SU-DHL-6 (cell line): Measurements from ENCODE around the gene PSMC3.

Experiments
- H2AFZ ChIP-seq: fragments of 200-600 bp; sonication (generic); 2 replicates; pipeline ENCODE4 v1.6.1; 2014; ENCODE audit warnings: low read depth, mild to moderate bottlenecking, moderate library complexity, mixed read lengths, antibody characterized with exemption, low read length; ENCODE audit not compliant: severe bottlenecking
- H3F3A ChIP-seq: fragments of 200-600 bp; shearing (Covaris generic); 2 replicates; pipeline ENCODE4 v1.6.0; 2016; ENCODE audit warnings: antibody characterized with exemption, mild to moderate bottlenecking; ENCODE audit not compliant: insufficient read depth
- H3K27ac ChIP-seq: fragments of 200-600 bp; sonication (generic); 2 replicates; pipeline ENCODE4 v1.5.1; 2016; ENCODE audit warnings: low read depth, mild to moderate bottlenecking, low read length, moderate library complexity, mixed read lengths
- H3K27me3 ChIP-seq: fragments of 200-600 bp; sonication (generic), shearing (Covaris generic); 2 replicates; pipeline ENCODE4 v1.6.0; 2014; ENCODE audit warnings: mild to moderate bottlenecking, low read length
- H3K36me3 ChIP-seq: fragments of 200-600 bp; sonication (generic); 2 replicates; pipeline ENCODE4 v1.6.1; 2014; ENCODE audit warnings: mild to moderate bottlenecking, low read length, mixed read lengths
- H3K4me2 ChIP-seq: fragments of 300-600, 200-600 bp; shearing (Covaris generic), sonication (generic); 2 replicates; pipeline ENCODE4 v1.6.0; 2014; ENCODE audit warnings: low read length, low read depth, mild to moderate bottlenecking; ENCODE audit not compliant: poor library complexity, severe bottlenecking
- H3K4me3 ChIP-seq: fragments of 200-600 bp; sonication (generic); 2 replicates; pipeline ENCODE4 v1.5.1; 2014; ENCODE audit warnings: antibody characterized with exemption, low read length, mild to moderate bottlenecking, mixed read lengths; ENCODE audit not compliant: insufficient read depth, poor library complexity, severe bottlenecking
- H3K79me2 ChIP-seq: fragments of 200-600 bp; sonication (generic); 2 replicates; pipeline ENCODE4 v1.6.1; 2014; ENCODE audit warnings: mild to moderate bottlenecking, low read length, moderate library complexity; ENCODE audit not compliant: insufficient read depth
- H3K9ac ChIP-seq: fragments of 200-600 bp; sonication (generic); 2 replicates; pipeline ENCODE4 v1.7.0; 2014; ENCODE audit warnings: mild to moderate bottlenecking, low read length
- H3K9me2 ChIP-seq: fragments of 200-600 bp; sonication (generic); replicated peaks from 2 replicates; pipeline ENCODE4 v1.6.1; 2014; ENCODE audit warnings: low read length; ENCODE audit not compliant: insufficient read depth
- H3K9me3 ChIP-seq: fragments of 200-600 bp; sonication (generic); 2 replicates; pipeline ENCODE4 v1.6.1; 2014; ENCODE audit warnings: low read length, mixed read lengths; ENCODE audit not compliant: insufficient read depth
- H4K20me1 ChIP-seq: fragments of 200-600 bp; sonication (generic); 2 replicates; pipeline ENCODE4 v1.6.1; 2014; ENCODE audit warnings: low read depth, mild to moderate bottlenecking, antibody characterized with exemption, low read length, moderate library complexity, mixed read lengths
- EZH2phosphoT487 ChIP-seq: fragments of 200-600 bp; sonication (generic), shearing (Covaris generic); conservative IDR thresholded peaks from 2 replicates; pipeline ENCODE4 v1.6.1; 2018; ENCODE audit warnings: mild to moderate bottlenecking, antibody characterized with exemption, low read length, moderate library complexity, mixed read lengths
- TF ChIP-seq, protein P1 (sequence below): fragments of 200-600 bp; sonication (generic); IDR thresholded peaks from one replicate; pipeline ENCODE4 v1.5.1; 2017; ENCODE audit warnings: antibody characterized with exemption, mild to moderate bottlenecking, low read length, moderate library complexity; ENCODE audit not compliant: insufficient read depth, poor library complexity, severe bottlenecking

The PSMC3 gene

GRCh38 chr11:47388697-47389576 lies 37.3 kb downstream of the PSMC3 start:
- Histone ChIP-seq H3K79me2 (no peaks in the 10 kb centered on the region), H3F3A (no peaks in the 10 kb centered on the region)

GRCh38 chr11:47387944-47388696 lies 38.1 kb downstream of the PSMC3 start:
- no peaks in the 10 kb centered on the region for H3K27me3 ChIP-seq
- H3K9ac ChIP-seq: no peak overlapping the region
- no peaks in the 10 kb centered on the region for H3K36me3 ChIP-seq
- H3K9me2 ChIP-seq: no peaks in the 10 kb centered on the region
- H3K4me2 ChIP-seq: no peak overlapping the region
- no peak overlapping the region for H3K4me3 ChIP-seq
- H4K20me1 ChIP-seq: no peaks in the 10 kb centered on the region
- no peak for TF ChIP-seq EZH2phosphoT487
- TF ChIP-seq, protein P1, sequence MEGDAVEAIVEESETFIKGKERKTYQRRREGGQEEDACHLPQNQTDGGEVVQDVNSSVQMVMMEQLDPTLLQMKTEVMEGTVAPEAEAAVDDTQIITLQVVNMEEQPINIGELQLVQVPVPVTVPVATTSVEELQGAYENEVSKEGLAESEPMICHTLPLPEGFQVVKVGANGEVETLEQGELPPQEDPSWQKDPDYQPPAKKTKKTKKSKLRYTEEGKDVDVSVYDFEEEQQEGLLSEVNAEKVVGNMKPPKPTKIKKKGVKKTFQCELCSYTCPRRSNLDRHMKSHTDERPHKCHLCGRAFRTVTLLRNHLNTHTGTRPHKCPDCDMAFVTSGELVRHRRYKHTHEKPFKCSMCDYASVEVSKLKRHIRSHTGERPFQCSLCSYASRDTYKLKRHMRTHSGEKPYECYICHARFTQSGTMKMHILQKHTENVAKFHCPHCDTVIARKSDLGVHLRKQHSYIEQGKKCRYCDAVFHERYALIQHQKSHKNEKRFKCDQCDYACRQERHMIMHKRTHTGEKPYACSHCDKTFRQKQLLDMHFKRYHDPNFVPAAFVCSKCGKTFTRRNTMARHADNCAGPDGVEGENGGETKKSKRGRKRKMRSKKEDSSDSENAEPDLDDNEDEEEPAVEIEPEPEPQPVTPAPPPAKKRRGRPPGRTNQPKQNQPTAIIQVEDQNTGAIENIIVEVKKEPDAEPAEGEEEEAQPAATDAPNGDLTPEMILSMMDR: no peak
- no peaks in the 10 kb centered on the region for H3K79me2 ChIP-seq
- no peaks in the 10 kb centered on the region for H3F3A ChIP-seq
- H3K9me3 ChIP-seq: no peaks in the 10 kb centered on the region
- H3K27ac ChIP-seq: no peak overlapping the region
- H2AFZ ChIP-seq: no peak overlapping the region

More at GRCh38 chr11:47388697-47389576, 37.3 kb downstream of the PSMC3 start:
- TF ChIP-seq, protein P1: no peak
- no peak for TF ChIP-seq EZH2phosphoT487
- no peak overlapping the region for H3K27ac ChIP-seq
- H3K36me3 ChIP-seq: no peaks in the 10 kb centered on the region
- no peaks in the 10 kb centered on the region for H3K27me3 ChIP-seq
- H3K9me2 ChIP-seq: no peaks in the 10 kb centered on the region
- no peaks in the 10 kb centered on the region for H4K20me1 ChIP-seq
- no peak overlapping the region for H2AFZ ChIP-seq
- no peak overlapping the region for H3K4me2 ChIP-seq
- no peaks in the 10 kb centered on the region for H3K9me3 ChIP-seq
- no peak overlapping the region for H3K9ac ChIP-seq
- H3K4me3 ChIP-seq: no peak overlapping the region

- TF ChIP-seq, protein P1: no peak
- TF ChIP-seq EZH2phosphoT487: no peak
- Histone ChIP-seq H3K9me2 (no peaks in the 10 kb centered on the region), H3K4me2 (no peak overlapping the region), H3K9me3 (no peaks in the 10 kb centered on the region), H3K4me3 (no peak overlapping the region), H3K27me3 (no peaks in the 10 kb centered on the region), H2AFZ (no peak overlapping the region), H3K36me3 (no peaks in the 10 kb centered on the region), H3K9ac (no peak overlapping the region), H4K20me1 (no peaks in the 10 kb centered on the region), H3K27ac (no peak overlapping the region), H3F3A (no peaks in the 10 kb centered on the region), H3K79me2 (no peaks in the 10 kb centered on the region)
Observed at GRCh38 chr11:47384498-47384897, 41.7 kb downstream of the PSMC3 start.
